NCI-H1105 treated with DMSO at 0.1 percent for 48 hours (cell line): ENCODE data around the gene NDUFAB1.
A peak's percentile ranks its signal among the peaks of the same experiment; 100 is the strongest.
"Not testable (repeated sequence)": the region's sequence is repeated elsewhere in the genome, so short reads cannot be mapped to it uniquely, and the experiment has no call there.

Experiments used
- DNase-seq: peaks from one replicate; lab custom pipeline; 2025; lab: John Stamatoyannopoulos, UW

Gene NDUFAB1

DNA sequence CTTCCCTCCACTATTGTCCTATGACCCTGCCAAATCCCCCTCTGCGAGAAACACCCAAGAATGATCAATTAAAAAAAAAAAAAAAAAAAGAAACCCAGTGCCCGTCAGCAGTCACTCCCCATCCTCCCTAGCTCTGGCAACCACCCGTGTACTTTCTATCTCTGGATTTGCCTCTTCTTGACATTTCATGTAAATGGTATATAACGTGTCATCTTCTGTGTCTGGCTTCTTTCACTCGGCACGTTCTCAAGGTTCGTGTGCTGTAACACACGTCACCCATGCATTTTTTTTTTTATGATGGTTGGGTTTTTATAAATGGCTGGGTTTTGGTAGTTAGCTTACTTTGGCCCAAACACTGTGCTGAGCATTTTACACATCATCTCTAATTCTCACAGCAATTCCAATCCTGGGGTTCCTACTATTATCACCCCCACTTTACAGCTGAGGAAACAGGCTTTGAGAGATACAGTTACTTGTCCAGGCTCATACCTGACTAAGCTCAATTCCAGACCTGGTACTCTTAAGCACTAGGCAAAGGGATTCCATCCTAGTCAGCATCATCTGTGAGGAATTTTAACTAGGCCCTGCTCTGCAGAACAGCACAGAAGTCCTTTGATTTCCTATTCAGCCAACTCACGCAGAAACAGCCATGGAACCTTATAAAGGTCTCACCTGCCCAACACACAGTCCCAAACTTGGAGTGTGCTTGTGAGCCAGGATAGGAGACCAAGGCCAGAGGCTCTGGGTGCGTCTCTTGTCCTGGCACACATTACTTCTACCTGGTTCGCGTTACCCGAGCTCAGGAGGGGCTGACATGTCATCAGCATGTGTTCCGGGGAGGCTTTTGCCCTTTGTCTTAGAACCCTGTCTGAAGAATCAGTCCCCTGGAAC is 11.7 kb downstream of the NDUFAB1 start:
- DNase-seq = no peak

DNA sequence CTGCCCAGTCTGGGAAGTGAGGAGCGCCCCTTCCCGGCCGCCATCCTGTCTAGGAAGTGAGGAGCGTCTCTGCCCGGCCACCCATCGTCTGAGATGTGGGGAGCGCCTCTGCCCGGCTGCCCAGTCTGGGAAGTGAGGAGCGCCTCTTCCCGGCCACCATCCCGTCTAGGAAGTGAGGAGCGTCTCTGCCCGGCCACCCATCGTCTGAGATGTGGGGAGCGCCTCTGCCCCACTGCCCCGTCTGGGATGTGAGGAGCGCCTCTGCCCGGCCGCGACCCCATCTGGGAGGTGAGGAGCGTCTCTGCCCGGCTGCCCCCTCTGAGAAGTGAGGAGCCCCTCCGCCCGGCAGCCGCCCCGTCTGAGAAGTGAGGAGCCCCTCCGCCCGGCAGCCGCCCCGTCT is 12.8 kb downstream of the NDUFAB1 start:
- DNase-seq = not testable (repeated sequence)

DNA sequence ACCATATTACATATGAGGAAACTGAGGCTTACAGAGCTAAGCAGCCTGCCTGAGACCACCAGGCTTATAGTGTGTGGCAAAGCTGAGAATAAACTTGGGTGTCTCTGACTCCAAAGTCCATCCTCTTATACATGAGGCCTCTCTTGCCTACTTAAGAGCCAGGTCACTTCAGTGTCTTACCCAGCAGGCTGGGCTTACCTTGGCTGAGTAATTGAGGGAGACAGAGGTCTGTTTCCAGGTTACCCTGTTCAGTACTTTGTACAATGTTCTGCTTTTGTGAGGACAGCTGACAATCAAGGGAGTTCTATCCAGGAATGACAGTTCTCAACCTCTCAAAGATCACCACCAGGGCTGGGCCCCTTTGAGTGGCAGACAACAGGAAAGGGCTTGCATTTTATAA is 14.4 kb downstream of the NDUFAB1 start:
- DNase-seq = no peak

DNA sequence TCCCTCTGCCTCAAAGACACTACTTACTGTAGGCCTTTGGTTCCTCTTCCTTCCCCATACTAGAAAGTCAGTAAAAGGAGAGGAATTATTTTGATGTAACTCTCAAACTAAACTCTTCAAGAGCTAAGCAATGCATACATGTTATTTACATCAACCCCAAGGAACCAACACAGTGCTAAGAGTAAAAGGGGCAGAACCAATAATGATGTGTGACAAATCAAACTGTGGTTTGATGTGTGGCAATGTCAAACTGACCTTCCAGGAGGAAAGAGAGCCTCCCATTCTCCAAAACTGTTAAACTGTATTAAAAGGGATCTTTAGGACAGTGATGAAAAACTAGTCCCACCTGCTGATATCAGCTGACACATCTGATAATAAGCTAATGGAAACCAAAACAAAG is 15.7 kb downstream of the NDUFAB1 start:
- DNase-seq = no peak

DNA sequence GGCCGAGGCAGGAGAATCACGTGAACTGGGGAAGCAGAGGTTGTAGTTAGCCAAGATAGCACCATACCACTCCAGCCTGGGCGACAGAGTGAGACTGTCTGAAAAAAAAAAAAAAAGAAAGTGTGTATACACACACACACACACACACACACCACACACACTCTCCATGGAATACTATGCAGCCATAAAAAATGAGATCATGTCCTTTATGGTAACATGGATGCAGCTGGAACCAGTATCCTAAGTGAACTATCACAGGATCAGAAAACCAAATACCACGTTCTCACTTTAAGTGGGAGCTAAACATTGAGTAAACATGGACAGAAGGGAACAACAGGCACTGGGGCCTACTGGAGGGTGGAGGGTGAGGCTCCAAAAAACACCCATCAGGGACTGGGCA is 16.7 kb downstream of the NDUFAB1 start:
- no peak for DNase-seq

DNA sequence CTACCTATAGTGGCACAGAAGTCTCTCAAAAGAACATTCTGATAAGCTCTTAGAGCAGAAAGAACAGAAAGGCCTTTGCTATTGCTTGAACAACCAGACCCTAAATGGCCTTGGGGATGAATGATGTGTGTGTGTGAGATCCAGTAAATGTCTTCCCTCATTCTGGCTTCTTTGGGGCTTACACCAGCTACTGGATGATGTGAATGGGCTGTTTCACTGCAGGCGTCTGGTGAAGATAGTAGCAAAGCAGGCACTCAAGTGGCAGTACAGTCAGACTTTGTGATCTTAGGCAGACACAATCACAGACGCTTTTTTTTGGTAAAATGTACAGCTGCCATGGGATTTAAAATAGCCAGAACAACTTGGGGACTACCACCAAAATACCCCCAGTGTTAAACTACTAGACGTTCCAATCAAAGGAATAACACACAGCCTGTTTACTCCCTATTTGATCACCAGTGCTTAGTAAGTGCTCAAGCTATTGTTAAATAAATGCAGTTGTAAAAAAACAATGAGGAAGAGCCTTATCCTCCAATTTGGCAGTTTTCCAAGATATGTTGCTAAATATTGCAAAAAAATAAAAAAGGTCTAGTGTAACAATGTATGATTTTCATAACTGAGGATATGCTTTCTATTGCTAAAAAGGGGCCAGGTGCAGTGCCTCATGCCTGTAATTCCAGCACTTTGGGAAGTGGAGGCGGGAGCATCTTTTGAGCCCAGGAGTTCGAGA is 17.9 kb downstream of the NDUFAB1 start:
- DNase-seq = no peak

DNA sequence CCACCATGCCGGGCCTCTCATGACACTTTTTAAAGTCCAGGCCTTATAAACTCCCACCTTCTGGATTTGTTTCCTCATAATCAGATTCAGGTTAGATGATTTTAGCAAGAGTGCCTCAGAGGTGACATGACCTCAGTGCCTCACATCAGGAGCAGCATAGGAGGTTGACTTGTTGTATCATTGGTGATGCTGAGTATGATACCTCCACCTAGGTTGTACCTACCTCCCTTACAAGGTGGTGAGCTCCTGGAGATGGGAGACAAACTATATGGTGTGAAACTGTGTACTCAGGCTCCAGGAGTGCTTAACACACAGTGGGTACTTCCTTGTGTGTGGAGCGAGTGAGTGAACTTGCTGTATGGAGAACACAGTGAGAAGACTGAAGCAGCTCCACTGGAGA is 18.6 kb downstream of the NDUFAB1 start:
- DNase-seq = no peak

DNA sequence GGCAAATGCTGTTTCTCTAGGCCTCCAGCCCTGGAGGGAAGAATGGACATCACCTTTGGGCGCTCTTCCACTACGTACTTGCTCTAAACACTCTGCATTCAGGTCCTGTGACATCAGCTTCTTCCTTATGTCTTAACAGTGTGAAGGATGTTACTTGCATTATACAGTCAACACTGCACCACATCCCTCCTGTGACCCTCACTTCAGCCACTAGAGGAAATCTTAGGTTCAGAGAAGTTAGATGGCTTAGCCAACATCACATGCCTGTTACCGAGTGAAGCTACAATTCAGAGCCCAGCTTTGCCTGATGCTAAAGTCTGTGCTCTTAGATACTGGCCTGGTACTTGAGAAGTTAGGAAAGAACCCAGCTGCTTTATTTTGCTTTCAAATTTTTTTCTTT is 20.3 kb downstream of the NDUFAB1 start:
- DNase-seq = no peak

DNA sequence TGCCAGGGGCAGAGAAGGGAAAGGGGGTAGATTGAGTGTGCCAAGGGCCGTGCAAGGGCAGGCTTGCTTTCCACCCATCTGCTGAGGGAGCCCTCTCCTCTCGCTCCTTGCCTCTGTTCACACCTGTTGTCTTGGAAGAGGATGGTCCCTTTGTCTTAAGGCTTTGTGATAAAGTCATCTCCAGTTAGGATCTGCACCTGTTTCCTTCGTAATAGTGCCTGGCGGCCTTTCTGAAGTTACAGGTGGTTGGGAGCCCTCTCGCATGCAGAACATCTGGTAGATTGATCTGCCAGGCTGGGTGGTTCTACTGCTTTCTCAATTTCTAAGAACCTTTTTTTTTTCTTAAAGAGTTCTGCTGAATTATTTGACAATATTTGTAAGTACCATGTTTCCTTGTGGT is 22.3 kb downstream of the NDUFAB1 start:
- DNase-seq = no peak

DNA sequence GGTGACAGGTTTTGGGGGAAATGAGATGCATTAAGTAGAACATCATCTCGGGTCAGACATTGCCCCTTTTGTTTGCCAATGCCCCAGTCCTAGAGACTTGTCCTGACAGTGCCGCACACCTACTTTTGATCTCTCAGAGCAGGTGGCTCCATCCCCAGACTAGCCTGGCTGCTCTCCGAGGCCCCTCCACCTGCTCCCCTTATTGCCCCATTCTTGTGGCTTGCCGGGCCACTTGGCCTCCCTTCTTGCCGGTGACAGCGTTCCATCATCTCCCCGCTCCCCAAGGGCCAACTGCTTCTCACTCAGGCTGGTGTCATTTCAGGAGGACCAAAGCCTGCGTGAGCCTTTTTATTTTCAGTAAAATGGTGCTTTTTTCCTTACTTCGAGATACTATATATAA is 23.7 kb downstream of the NDUFAB1 start:
- DNase-seq = no peak

DNA sequence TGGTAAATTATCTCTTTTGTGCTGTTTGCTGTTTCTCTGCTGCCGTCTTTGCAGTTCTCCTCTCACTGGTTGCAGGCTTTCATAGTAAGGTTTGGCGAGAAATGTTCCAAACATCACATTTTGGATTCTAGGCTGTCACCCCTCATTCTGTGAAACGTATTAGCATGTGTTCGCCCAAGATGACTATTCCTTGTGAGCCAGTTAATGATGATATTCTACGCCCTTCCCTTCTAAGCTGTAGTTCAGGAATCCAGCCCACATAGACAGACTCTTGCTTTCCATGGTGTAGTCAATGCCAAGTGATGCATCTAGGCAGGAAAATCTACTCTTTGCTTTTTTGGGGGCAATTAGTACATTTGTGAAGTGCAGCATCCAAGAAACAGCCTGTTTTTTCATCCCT is 24.2 kb downstream of the NDUFAB1 start:
- DNase-seq = no peak

DNA sequence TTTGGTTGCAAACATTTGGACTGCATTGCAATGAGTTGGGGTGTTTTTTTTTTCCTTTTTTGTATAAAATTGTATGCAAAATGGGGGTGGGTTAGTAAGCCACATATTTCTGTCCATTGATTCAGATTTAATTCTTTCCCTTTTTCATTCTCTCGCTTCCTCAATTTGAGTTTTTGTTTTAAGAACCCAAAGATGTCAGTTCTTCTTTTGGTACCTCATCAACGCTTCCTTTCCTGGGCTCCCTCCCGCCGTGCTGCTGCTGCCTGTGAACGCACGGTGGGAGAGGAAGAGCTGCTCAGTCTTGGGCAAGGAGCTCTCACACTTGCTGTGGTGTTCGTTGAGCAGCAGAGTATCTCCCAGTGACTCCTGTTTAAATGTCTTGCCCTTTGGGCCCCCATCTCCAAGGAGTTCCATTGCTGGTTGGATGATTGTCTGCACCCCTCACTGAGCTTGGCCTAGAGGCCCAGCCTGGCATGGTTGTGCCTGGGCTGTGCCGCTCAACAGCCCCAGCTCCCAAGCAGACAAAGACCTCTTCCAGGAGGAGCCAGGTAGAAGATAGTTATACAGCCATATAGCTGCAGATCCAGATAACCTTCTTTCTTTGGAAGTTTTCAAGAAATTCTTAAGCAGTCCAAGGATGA is 25.0 kb downstream of the NDUFAB1 start:
- no peak for DNase-seq

DNA sequence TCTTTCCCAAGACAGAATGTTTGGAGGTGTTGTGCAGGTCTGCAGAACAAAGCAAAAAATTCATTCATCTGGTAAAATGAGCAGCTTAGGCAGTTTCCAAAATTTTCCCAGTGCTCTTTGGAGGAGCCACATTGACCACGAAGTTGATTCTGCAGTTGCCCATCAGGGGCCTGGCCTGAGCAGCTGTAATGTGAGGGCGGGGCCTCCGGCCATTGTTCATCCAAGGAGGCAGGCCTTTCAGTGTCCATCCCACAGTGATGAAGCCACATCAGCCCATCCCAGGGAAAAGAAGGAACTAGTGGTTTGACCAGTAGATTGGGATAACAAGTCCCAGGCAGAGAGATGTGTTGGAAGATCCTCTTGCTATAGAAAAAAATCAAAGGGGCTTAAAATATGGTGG is 28.5 kb downstream of the NDUFAB1 start:
- no peak for DNase-seq

DNA sequence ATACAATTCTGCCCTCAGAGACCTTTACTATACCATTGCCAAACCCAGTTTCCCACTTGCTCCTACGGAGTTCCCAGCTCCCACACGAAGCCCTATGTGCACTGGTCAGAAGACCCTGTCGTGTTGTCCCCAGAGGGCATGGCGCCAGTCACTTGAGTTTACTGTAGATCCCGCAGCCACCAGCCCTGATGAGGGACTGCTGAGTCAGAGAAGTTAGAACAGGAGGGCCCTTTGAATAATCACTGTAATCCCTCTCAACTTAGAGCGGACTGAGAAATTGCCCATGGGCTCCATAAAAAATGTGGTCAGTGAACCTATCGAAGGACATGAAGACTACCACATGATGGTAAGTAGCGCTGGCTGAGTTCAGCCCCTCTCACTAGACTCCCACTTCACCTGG is 29.4 kb downstream of the NDUFAB1 start:
- DNase-seq = no peak

DNA sequence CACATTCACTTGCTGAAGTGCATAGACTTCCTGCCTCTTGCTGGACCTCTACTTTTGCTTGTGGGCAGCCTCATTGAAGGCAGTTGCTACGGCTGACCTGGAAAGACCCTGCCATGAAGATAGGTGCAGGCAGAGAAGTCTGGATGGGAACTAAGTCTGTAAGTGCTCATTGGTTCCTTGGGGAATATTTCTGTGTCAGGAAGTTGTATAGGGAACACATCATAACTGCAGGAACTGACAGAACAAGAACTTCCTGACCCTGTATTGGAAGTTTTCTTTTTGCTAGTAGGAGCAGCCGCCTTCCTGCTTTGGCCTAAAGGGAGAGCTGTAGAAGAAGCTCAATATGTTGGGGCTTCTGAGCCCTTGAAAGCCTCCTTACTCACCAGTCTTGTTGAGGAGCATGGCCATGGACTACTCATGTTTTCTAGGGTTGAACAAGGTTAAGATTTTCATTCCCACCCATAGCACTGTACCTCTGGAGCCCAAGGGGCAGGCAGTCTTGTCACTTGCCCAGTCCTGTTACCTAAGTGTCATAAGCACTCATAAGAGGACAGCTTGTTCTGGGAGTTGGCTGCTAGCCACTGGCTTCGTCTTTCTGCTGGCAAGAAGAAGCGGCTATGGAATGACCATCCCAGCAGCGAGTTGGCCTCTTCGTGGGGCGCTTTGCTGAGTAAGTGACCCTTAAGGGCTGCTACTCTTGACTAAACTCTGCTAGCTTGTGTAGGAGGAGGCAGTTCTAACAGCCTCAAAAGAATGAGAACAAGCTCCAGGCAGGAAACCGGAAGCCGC is 31.3 kb downstream of the NDUFAB1 start:
- DNase-seq = no peak

DNA sequence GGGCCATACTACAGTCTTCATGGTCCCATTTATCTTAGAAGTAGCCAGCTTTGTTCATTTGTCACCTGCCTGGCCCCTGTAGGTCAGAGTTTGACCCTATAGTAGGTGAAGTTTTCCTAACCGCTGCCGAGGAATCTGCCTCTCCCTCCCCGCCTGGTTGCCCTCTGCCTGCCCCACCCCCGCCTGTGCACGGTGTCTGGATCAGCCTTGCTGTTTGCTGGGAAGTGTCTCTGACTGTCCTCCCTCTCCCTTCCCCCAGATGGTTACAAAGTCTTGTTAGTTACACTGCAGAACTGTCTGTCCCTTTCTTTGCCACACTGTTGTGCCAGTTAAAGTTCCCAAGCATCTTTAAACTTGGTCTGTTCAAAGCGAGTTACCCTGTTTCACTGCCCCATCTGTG is 32.9 kb downstream of the NDUFAB1 start:
- DNase-seq = no peak

DNA sequence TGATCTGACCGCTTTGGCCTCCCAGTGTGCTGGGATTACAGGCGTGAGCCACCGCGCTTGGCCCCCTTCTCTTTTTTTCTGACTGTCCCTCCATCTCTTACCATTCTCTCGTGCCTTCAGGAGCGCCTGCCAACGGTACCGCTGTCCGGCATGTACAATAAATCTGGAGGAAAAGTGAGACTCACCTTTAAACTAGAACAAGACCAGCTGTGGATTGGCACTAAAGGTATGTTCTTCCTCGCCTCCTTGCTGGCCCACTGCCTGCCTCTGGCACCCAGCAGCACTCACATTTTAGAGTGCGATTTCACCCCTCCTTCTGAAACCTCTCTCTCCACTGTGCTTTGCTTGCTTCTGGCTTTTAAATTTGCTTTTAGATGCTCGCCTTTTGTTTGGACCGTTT is 33.6 kb downstream of the NDUFAB1 start:
- no peak for DNase-seq

DNA sequence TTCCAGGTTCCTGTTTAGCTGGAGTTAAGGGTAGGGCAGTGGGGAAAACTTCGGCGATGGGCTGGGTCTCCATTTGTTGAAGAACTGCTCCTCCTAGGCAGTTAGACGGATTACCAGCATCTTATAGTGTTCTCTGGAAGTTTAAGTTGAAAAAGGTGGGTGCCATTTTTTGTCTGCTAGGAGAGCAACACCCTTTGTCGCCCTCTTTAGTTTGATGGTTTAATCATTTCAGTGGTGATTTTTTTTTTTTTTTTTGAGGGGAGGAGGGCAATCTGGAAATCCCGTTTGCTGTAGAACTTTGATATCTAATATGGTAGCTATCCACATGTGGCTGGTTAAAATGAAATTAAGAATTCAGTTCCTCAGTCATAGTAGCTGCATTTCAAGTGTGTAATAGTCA is 34.5 kb downstream of the NDUFAB1 start:
- no peak for DNase-seq

DNA sequence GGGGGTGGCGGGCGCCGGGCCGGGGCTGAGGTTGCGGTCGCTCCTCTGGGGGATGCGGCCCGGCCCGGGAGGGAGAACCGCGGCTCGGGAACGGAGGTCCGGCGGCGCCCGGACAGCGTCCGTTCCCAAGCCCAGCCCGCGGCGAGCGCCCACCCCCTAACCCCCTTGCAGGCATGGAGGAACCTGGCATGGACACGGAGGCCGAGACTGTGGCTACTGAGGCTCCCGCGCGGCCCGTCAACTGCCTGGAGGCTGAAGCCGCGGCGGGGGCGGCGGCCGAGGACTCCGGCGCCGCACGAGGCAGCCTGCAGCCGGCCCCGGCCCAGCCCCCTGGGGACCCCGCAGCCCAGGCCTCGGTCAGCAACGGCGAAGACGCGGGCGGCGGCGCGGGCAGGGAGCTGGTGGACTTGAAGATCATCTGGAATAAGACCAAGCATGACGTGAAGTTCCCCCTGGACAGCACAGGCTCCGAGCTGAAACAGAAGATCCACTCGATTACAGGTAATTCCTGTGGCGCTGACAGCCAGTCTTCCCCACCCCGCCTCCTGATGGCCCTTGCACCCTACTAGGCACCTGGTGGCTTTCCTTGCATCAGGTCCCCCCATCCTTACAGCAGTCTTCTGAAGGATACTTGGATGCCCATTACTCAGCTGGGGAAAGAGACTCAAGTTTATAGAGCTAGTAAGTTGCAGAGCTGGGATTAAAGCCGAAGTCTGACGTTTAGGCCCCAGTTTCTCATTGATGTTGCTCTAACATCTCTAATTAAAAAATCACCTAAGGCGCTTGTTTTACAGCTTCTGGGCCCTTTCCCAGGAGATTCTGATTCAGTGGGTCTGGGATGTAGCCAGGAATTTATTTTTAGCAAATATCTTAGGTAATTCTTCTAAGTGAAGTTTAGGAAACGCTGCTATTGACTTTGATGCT is 38.1 kb downstream of the NDUFAB1 start:
- DNase-seq = no peak

DNA sequence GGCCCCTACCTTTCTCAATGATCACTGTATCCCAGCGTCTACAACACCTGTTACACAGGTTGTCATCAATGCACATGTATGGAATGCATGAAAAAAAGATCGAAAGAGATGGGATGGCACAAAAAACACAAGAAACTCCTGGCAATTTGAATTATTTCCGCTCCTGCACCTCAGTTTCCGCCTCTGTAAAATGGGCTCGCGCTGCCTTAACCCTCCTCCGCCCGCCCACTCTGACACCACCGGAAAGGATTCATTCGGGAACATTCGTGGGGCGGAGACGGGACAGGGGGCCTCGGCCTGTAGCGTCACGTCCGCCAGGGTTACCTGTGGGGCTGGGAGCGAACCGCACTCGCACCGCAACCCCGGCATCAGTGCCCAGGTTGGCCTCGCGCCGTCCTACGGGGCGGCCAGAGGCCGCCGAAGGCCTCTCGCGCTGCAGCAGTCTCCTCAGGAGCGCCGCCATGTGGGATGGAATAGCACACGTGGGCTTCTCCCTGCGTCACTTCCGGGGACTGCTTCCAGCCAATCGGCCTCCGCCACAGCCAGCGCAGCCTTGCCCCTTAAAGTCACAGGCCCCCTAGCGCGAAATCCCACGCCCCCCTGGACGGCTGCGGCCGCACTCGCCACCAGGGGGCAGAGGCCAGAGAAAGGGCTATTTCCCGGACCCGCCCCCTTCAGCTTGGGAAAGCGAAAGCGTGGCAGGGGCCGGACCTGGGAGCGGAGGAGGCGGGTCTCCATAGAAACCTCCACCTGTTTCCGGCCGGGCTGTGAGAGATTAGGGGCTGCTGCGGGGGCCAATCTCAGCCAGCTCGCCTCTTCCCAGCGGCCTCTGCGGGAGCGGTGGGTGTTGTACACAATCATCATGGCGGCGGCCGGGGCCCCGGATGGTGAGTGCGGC is 39.0 kb downstream of the NDUFAB1 start, which contains the start of the genes EARS2 and UBFD1:
Gene EARS2 (minus strand): TSS at position 470 of the 898 bp plus-strand sequence. CDS start 7 bp downstream, at position 463.
Gene UBFD1 (plus strand): TSS at position 847 of the 898 bp plus-strand sequence. CDS start 16 bp downstream, at position 863.
- DNase-seq = peak; percentile 96
